GM21526 (cell line): ENCODE results near the gene MTHFR.
A peak's percentile ranks its signal among the peaks of the same experiment; 100 is the strongest.
"Not testable (repeated sequence)": the region's sequence is repeated elsewhere in the genome, so short reads cannot be mapped to it uniquely, and the experiment has no call there.

Source experiments
- ATAC-seq: cut with Tn5 transposase; IDR thresholded peaks from one replicate; pipeline ENCODE4 v1.9.1; 2021; ENCODE audit warnings: moderate library complexity; ENCODE audit not compliant: unreplicated experiment, low FRiP score

Gene MTHFR

DNA sequence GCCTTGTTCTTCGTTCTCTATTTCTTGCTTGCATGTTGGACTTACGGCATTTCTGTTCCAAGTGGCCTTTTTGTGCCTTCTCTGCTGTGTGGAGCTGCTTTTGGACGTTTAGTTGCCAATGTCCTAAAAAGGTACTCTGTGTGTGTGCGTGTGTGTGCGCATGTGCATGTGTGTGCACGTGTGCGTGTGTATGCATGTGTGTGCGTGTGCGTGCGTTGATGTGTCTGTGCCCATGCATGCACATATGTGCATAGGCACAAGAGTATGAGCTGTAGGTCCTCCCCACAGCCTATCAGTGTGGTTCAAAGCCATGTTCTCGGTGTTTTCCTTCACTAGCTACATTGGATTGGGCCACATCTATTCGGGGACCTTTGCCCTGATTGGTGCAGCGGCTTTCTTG is 28.1 kb upstream of the MTHFR start:
- no peak for ATAC-seq

DNA sequence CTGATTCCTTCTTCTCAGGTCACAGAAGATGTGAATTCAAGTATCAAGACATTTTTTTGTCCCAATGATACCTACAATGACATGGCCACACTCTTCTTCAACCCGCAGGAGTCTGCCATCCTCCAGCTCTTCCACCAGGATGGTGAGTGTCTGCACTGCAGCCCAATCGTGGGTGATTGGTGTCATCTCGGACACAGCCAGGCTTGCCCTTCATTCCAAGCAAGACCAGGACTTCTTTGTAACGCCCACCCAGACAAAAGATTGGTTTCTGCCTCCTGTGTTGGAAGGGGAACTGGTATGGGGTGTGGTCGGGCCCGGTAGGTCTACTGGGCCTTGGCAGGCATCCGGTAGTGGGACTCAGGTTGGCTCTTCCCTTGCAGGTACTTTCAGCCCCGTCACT is 27.7 kb upstream of the MTHFR start:
- no peak for ATAC-seq

DNA sequence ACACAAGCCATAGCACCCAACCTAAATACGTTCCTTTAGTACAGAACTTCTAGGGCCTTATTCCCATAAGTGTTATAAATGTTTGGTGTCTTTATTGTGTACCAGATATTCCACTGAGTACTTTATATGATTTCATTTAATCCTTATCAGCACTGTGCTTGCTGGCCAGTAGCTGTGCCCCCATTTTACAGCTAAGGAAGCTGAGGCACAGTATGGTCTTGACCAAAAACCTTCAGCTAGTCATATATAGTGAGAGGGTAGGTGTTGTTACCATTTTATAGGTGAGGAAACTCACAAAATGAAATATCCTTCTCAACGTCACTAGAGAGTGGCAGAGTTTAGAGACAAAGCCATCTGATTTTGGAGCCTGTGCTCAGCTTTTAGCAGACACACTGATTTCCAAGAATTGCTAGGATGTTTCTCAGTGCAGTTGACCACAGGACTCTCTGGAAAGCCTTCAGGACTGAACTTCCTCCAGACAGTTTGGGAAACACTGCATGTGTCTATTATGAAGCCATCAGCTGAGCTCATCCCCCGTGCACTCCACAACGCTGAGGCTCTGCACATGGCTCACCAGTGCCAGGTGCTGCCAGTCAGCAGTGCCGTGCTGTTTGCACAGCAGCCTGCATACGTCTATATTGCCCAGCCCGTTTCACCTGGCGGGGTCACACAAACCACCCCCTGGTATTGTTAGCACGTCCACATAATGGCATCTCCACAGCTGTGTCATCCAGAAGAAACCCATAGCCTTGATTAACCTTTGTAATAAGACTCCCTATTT is 26.4 kb upstream of the MTHFR start:
- no peak for ATAC-seq

DNA sequence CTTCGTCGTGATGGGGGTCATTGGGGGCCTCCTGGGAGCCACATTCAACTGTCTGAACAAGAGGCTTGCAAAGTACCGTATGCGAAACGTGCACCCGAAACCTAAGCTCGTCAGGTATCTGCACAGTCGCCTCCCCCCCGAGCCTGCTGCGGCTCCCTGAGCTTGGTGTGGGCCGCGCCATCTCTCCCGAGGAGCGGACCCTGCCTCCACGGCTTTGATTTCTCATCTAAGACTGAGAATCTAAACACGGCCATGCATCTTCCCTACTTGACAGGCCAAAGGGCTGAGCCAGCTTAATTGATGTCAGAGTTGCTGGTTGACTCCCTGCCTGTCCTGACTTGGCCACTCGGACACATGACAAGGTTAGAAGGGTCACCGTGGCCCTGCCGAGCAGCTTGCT is 22.7 kb upstream of the MTHFR start:
- no peak for ATAC-seq

DNA sequence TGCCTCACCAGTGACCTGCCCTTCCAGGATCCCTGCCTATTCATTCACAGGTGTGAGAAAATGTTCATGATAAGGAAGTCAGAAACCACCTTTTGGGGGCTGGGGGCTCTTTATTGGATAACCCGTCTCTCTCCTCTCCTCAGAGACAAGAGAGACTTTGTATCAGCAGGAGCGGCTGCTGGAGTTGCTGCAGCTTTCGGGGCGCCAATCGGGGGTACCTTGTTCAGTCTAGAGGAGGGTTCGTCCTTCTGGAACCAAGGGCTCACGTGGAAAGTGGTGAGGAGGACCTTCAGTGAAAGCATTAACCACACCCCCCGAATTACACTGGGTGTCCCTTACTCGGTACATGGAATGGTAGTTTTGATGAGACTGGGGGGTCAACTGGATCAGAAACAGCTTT is 21.2 kb upstream of the MTHFR start:
- no peak for ATAC-seq

DNA sequence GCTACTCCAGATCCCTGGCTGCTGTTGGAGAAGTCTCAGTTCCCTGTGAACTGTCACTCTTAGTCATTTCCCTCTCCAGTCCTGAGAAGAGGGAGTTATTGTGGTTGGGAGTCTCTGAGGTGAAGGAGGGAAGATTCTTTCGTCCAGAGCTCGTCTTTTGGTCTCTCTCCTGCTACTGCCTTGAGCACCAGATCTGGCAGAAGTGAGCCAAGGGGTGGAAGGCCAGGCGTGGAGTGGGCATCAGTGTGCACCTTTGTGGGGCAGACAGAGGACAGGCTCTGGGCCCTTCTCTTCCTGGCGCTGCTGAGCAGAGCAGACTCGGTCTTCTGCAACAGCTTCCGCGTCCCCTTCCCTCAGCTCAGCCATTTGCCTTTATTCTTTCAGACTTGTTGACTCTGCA is 19.4 kb upstream of the MTHFR start:
- no peak for ATAC-seq

DNA sequence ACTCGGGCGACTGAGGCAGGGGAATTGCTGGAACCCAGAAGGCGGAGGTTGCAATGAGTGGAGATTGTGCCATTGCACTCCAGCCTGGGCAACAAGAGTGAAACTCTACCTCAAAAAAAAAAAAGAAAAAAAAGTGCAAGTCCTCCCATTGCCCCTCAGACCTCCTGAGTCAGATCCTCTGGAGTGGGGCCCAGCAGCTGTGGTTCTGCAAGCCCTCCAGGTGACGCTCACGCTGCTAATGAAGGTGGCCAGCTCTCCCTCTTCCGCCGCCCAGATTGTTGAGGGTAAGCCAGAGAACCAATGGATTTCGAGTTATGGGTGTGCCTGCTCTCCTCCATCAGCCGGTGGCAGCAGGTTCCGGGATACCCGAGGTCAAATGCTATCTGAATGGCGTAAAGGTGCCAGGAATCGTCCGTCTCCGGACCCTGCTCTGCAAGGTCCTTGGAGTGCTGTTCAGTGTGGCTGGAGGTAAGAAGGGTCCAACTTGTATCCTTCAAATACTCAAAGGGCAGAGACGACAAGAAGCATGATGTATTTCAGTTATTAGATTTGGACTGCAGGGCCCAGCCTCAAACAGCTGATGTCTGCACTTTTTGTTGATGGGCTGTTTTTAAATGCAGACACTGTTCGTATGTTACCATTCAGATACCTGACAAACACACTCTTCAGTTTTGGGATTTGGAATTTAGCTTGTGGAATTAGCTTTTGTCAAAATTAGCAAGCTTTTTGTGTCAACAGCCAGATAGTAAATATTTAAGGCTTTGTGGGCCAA is 17.8 kb upstream of the MTHFR start:
- no peak for ATAC-seq

DNA sequence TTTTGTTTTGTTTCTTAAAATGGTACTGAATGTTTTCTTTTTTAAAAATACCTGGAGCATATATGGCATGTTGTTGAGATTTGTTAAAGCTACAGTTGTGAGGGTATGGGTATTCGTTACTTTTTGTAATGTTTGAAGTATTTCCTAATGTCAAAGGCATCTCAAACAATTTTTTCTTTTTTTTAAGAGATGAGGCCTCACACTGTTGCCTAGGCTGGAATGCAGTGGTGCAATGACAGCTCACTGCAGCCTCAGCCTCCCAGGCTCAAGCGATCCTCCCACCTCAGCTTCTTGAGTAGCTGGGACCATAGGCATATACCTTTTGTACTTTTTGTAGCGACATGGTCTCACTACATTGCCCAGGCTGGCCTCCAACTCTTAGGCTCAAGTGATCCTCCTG is 16.3 kb upstream of the MTHFR start:
- ATAC-seq = no peak

DNA sequence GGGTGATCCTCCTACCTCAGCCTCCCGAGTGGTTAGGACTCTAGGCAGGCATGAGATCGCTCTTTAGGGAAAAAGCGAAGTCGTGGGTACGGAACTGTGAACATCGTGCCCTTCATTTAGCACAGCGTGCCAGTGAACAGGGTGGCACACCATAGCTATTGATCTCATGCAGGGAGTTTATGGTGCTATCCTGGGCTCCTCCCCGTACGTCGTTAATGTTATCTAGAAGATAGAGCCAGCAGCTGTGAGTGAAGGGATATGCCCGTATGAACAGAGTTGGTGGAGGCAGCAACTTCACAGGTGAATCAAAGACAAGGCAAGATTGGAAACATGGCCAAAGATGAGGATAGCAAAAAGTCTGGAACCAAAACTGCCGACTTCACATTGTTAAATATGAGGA is 11.4 kb upstream of the MTHFR start:
- no peak for ATAC-seq

DNA sequence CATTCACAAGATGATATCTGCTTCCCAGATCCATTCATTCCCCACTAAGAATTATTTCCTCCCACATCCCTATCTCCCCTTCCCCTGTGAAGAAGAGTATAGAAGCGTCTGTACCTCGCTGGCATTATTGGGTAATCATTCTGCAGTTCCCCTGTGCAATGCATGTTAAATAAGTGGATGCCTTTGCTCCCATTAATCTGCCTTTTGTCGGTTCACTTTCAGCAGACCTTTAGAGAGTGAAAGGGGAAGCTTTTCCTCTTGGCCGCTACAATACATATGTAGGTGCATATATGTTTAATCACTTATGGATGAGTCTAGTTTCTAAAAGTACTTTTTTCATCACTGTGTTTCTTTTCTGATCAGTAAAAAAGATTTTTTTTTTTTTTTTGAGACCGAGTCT is 7.3 kb upstream of the MTHFR start:
- ATAC-seq = no peak

DNA sequence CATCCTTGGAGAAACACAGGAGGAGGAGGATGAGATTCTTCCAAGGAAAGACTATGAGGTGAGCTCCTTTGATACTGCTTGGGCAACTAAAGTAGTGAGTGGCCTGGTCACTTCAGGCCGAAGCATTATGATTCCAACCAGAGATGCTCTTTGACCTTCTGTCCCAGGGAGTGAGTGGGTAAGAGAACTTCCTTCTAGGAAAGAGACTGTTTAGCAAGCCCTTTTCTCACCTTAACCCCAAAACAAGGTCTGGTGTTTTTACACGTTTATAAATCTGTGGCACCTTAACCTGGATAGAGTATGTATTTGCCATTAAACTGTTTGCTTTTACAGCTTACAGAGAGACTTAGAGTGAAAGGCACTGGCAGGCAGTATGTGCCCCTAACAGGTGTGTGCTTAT is 1.4 kb upstream of the MTHFR start:
- ATAC-seq = no peak

DNA sequence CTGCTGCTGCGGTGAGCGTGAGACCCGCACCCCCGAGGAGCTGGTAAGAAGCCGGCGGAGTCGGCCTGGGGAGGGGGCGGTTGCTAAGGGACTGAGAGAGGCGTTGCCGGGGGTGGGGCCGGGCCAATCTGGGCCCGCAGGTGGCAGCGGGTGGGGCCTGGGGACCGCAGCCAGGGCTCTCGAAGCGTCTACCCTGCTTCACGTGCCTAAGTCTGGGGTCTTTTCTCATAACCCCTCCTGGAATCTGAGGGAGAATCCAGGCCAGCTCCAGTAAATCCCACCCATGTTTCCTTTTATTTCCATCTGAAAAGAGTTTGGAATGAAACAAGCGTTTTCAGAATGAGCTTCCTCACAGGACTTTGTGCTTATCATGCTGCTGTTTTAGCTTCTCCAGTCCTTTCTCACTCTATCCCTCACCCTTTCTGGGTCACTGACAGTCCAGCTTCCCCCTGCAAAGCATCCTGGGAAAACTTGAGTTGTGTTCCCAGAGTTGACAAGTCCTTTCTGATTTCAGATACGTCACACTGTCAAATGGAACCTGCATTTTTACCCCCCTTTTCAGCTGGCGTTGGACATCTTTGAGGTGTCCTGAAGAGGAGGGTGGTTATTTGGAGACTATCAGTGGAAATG is 658 bp upstream of the MTHFR start:
- peak; percentile 41 for ATAC-seq

DNA sequence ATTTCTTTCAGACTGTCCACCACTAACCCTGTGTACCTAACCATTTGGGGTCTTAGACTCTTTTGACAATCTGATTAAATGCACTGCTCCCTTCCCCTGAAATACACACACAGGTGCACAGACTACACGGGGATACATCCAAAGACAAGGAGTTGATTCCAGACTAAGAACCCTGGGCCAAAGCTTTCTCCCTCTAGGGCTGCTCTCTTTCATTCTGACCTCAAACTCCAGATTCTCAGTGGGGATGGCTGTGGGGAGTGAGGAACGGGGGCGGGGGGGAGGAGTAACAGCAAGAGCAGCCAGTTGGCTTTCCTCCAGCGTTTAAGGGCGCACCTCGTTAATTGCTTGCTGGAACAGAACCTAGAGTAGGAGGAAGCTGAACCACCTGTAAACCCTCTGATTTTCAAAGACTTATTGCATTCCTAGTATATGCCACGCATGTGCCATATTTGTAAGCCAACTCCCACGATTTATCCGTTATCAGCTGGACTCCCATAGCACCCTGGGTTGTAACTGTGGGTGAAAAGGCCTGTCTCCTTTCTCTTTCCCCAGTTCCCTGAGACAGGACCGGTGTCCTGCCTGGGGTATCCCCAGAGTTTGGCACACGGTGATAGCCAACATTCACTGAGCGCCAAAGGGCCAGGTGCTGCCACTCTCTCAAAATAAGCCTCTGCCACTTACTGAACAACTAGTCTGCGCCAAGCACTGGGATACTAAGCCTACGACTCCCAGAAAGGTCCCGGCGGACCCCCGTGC is 920 bp downstream of the MTHFR start:
- no peak for ATAC-seq

DNA sequence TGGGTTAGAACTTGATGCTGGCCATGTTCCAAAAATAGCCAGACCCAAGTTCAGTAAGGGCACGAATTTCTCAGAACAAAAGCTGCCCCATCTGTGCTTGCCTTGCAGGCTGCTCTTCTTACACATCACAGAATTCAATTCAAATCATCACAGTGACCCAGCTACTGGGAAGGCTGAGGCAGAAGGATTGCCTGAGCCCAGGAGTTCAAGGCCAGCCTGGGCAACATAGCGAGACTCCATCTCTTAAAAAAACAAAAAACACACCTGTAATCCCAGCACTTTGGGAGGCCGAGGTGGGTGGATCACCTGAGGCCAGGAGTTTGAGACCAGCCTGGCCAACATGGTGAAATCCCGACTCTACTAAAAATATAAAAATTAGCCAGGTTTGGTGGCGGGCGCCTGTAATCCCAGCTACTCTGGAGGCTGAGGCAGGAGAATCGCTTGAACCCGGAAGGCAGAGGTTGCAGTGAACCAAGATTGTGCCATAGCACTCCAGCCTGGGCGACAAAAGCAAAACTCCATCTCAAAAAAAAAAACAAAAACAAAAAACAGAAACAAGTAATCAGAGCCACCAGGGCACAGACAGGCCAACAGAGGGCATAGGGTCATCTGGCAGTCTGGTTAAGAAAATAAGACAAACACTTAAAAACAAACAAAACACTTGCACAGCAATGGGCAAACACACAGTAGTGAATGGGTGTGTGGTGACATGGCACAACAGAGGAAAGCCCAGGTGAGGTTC is 1.7 kb downstream of the MTHFR start:
- ATAC-seq = not testable (repeated sequence)

DNA sequence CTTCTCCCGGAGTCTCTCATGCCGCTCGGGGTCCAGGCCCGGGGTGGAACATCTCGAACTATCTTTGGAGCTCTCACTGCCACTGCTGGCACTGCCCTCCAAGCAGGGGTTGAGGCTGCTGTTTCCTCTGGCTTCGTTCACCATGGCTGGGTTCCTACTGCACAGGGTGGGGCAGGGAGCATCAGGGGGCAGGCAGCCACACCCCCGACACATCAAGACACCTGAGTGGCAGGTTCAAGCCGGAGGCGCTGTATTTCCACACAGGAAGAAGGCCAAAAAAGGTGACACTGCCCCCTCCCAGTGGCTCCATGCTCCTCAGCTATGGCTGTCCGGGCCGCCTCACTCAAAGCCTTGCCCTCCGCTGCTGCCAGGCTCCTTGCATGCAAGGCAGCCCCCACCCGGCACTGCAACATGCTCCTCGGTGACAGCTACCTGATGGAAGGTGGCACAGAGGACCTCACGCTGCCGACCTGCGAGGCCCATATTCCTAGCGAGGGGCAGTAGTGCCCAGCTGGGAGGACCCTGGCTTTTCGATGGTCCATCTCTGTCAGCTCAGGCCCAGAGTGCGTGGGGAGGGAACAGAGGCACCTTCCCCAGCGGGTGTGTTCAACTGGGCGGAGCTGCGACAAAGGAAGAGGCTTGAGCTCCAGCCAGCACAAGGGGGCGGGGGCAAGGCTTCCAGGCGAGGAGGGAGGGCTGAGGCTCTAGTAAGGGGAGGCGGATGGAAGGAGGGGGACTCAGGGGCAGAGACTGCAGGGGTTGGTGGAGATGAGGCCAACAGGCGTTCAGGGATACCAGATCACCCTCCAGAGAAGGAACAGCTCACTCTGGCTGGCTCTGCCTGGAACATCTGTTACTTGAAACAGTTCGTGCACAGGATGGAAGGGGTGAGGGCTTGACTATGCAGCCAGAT is 2.5 kb downstream of the MTHFR start:
- ATAC-seq = no peak

DNA sequence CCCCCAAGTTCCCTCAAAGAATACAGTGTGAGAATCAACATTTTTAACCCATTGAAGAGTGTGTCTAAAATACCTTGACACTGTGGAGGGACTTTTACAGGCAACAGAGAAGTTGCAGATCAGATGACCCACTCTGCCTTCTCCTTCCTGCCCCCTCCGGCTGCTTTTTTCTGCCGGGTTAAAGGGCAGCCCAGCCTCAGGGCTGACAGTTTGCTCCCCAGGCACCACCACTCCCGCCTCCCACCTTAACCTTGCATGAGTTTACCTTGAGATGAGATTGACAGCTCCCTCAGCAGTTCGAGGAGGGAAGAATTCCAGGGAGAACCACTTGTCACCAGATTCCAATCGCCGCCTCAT is 3.2 kb downstream of the MTHFR start:
- no peak for ATAC-seq

DNA sequence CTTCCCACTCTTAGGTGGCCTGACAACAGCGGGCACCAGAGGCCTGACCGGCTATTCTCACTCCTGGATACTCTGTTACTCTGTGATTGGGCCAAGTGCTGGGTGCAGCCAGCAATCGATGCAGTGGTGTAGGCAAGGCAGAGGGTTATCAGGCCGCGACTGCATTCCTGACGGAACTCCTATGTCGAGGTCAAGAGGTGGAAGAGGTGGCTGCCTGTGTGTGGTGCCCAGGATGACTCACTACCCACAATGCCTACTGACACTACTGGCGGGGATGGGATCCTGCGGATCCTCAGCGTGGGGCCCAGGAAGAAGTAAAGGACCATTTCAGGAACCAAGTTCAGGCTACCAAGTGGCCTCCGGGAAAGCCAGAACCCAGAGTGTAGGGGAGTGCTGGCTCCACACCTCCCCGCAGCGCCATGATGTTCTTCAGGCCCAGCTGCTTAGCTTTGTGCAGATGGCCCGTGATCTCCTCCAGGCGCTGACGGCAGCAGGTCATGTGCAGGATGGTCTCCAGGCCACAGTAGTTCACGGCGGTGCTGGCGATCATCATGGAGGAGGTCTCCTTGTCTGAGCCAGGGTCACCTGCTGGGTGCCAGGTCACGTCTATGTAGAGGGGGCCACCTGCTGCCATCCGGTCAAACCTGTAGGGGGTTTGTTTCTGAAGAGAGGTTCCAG is 4.9 kb downstream of the MTHFR start:
- no peak for ATAC-seq

DNA sequence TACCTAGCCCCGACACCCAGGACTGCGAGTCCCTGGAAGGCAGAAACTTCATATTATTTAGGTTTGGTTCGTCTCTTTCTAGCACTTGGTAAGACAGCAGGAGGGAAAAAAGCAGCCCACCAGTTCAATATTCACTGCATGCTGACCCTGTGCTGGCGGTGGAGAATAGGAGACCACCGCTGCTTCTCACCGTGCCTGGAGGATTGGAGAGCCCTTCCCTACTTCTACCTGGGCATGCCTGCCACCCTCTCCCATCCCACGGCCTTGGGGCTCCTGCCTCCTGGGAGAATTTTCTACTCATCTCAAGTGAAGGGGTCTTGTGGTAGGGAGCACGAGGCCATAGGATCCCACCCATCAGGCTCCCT is 5.4 kb downstream of the MTHFR start:
- no peak for ATAC-seq

DNA sequence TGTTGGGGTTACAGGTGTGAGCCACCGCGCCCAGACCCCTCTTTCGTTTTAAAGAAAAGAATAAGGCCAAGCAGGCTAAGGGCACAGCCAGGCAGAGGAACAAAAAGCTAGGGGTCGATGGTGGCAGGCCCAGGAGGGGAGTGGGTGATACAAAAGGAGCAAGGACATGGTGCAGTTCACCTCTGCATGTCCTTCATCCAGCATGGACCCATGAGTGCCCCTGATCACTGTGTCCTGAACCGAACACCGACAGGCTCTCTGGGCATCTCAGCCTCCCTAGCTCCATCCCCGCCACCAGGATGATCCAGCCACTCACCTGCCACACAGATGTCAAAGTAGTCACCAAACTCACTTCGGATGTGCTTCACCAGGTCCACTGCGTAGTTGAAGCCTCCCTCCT is 5.9 kb downstream of the MTHFR start:
- no peak for ATAC-seq
